GM12873 (cell line): ENCODE data around the gene FHL3.

Experiments
- TF ChIP-seq, protein P1 (sequence below): IDR thresholded peaks from 2 replicates; pipeline ENCODE4 v1.5.1; 2012; ENCODE audit warnings: low read depth, mild to moderate bottlenecking, moderate library complexity, low read length, control low read depth; ENCODE audit not compliant: insufficient read depth; ENCODE audit errors: missing control alignments

The FHL3 gene

DNA sequence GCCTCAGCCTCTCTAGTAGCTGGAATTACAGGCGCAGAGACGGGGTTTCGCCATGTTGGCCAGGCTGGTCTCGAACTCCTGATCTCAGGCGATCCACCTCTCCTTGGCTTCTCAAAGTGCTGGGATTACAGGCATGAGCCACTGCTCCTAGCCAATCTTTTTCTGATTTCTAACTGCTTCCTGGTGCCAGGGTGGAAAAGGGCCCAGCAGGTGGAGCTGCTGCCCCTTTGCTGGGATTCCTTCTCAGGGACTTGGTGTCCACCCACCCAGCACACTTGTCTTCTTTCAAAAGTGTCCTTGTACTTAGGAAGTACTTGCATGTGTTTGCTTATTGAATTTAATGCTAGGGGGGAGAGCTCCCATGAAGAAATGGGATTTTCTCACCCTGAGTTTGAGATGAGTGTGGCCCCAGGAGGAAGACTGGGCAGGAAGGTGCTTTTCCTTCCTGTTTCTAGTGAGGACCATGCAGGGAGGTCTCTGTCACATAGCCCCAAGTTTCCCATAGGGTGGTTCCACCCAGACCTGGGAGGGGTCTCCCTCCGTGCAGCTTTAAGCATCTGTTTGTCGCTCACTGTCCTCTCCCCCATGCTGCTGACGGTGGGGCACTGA lies 21.4 kb upstream of the FHL3 start:
- TF ChIP-seq, protein P1, sequence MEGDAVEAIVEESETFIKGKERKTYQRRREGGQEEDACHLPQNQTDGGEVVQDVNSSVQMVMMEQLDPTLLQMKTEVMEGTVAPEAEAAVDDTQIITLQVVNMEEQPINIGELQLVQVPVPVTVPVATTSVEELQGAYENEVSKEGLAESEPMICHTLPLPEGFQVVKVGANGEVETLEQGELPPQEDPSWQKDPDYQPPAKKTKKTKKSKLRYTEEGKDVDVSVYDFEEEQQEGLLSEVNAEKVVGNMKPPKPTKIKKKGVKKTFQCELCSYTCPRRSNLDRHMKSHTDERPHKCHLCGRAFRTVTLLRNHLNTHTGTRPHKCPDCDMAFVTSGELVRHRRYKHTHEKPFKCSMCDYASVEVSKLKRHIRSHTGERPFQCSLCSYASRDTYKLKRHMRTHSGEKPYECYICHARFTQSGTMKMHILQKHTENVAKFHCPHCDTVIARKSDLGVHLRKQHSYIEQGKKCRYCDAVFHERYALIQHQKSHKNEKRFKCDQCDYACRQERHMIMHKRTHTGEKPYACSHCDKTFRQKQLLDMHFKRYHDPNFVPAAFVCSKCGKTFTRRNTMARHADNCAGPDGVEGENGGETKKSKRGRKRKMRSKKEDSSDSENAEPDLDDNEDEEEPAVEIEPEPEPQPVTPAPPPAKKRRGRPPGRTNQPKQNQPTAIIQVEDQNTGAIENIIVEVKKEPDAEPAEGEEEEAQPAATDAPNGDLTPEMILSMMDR: peak; percentile 73

DNA sequence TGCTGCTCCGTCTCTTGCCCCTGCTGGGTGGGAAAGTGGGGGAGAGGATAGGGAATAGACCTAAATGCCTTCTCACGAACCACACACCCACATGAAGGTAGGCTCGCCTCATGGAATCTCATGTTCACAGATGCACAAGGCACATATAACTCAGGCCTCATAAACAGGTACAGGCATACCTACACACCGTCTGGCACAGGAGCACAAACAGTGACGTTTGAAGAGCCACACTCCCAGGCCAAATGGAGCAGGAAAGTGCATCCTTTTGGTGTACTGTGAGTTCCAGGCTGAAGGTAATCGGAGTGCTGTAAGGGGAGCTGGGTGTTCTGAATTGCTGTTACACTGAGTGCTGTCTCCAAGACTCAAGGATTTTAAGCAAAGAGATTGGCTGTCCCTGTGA lies 20.4 kb upstream of the FHL3 start:
- TF ChIP-seq, protein P1: no peak

GRCh38 chr1:38025233-38025632 lies 19.9 kb upstream of the FHL3 start:
- TF ChIP-seq, protein P1: no peak

GRCh38 chr1:38022810-38023209 lies 17.5 kb upstream of the FHL3 start:
- TF ChIP-seq, protein P1: no peak

- TF ChIP-seq, protein P1: no peak
Measured at GRCh38 chr1:38021969-38022368, 16.7 kb upstream of the FHL3 start.

DNA sequence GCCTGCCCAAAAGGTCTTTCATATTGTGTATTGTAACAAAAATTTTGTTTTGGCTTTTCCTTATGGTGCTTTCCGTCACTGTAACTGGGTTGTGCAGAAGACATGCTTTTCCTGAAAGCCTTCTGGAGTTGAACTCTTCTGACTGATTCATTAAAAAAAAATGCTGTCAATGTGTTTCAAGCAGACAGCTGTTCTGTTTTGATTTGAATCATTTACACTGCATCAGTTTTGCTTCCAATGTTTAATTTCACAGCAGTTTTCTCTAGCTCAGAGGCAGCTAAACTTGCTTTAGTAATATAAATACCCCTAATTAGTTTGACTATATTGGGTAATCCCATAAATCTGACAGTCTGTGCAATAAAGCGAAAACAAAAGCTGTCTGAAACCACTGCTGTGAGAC lies 15.1 kb upstream of the FHL3 start:
- TF ChIP-seq, protein P1: no peak

GRCh38 chr1:38018864-38019343 lies 13.6 kb upstream of the FHL3 start:
- TF ChIP-seq, protein P1: peak; percentile 53
